H1 (cell line): Measurements from ENCODE around the gene ZNF280B. TPM values are rescaled to one million over a fixed set of nuclear protein-coding genes. Genes with fewer than 3 reads are reported as not detected.

Experiments
- CTCF ChIA-PET: fragments of 300-600 bp; sonication (Branson Sonifier 250); formaldehyde crosslinking; loops from one replicate; lab custom pipeline; 2021; ENCODE audit not compliant: partially characterized antibody; lab: Charles Lee
- POLR2A ChIA-PET: fragments of 300-600 bp; sonication (Branson Sonifier 250); formaldehyde crosslinking; loops from one replicate; lab custom pipeline; 2021; ENCODE audit warnings: inconsistent platforms; ENCODE audit not compliant: partially characterized antibody; lab: Charles Lee
- DNase-seq, 2 experiments: peaks; one replicate each; pipeline versions ENCODE4 v3.0.0 to v3.0.0-alpha.2; 2010 to 2022; ENCODE audit warnings: low spot score in 2 of 2, low read depth in 1 of 2, mixed read lengths in 1 of 2
- FAIRE-seq: peaks from 2 replicates; lab custom pipeline; 2011; peaks lifted over from hg19 to GRCh38; lab: Jason Lieb, UNC
- H2AFZ ChIP-seq: 2 replicates; pipeline ENCODE4 v1.8.1; 2012; ENCODE audit warnings: low read length, inconsistent platforms
- H2AK5ac ChIP-seq: 2 replicates; pipeline ENCODE4 v1.6.1; 2013; ENCODE audit warnings: low read depth, low read length
- H2BK120ac ChIP-seq: replicated peaks from 2 replicates; pipeline ENCODE3; 2013; ENCODE audit warnings: low read depth, low read length, inconsistent platforms
- H2BK12ac ChIP-seq: 2 replicates; pipeline ENCODE4 v1.6.1; 2013; ENCODE audit warnings: low read depth, low read length
- H2BK15ac ChIP-seq: 2 replicates; pipeline ENCODE4 v1.6.1; 2013; ENCODE audit warnings: low read length
- H2BK20ac ChIP-seq: 2 replicates; pipeline ENCODE4 v1.6.1; 2013; ENCODE audit warnings: low read length
- H2BK5ac ChIP-seq: 2 replicates; pipeline ENCODE4 v1.6.1; 2013; ENCODE audit warnings: low read depth, low read length
- H3K14ac ChIP-seq: 2 replicates; pipeline ENCODE4 v1.6.1; 2013; ENCODE audit warnings: inconsistent platforms; ENCODE audit not compliant: insufficient read length
- H3K18ac ChIP-seq: 2 replicates; pipeline ENCODE4 v1.6.1; 2013; ENCODE audit warnings: low read length; ENCODE audit errors: extremely low read depth
- H3K23ac ChIP-seq: 2 replicates; pipeline ENCODE4 v1.6.1; 2013; ENCODE audit warnings: inconsistent platforms; ENCODE audit not compliant: insufficient read length
- H3K23me2 ChIP-seq: 2 replicates; pipeline ENCODE4 v1.6.1; 2013; ENCODE audit warnings: low read depth, low read length
- H3K27ac ChIP-seq: 2 replicates; pipeline ENCODE4 v1.6.1; 2011; ENCODE audit warnings: low read depth, low read length, inconsistent platforms
- H3K27me3 ChIP-seq, 4 experiments: replicated peaks in 1 of 4; 1 replicate in 1 of 4; 2 replicates in 3 of 4; pipeline versions ENCODE4 v1.6.1 to v1.8.1; 2011 to 2013; ENCODE audit warnings: low read length in 3 of 4, mild to moderate bottlenecking in 3 of 4, inconsistent platforms in 2 of 4, mixed read lengths in 2 of 4, moderate library complexity in 1 of 4; ENCODE audit not compliant: control insufficient read depth in 3 of 4, insufficient read depth in 3 of 4; ENCODE audit errors: extremely low read depth in 1 of 4
- H3K36me3 ChIP-seq, 4 experiments: 2 replicates each; pipeline versions ENCODE4 v1.6.1 to v1.8.1; 2011 to 2013; ENCODE audit warnings: mild to moderate bottlenecking in 4 of 4, low read length in 3 of 4, moderate library complexity in 2 of 4, control low read depth in 1 of 4, inconsistent platforms in 1 of 4; ENCODE audit not compliant: insufficient read depth in 4 of 4, control insufficient read depth in 2 of 4
- H3K4ac ChIP-seq: replicated peaks from 2 replicates; pipeline ENCODE3; 2013; ENCODE audit warnings: low read length, low read depth, mixed read lengths, inconsistent platforms; ENCODE audit not compliant: insufficient read length
- H3K4me1 ChIP-seq, 4 experiments: replicated peaks in 1 of 4; 1 replicate in 1 of 4; 2 replicates in 3 of 4; pipeline versions ENCODE4 v1.6.1 to v1.8.1; 2011 to 2013; ENCODE audit warnings: low read length in 3 of 4, inconsistent platforms in 2 of 4, mixed read lengths in 1 of 4; ENCODE audit not compliant: insufficient read depth in 4 of 4, control insufficient read depth in 3 of 4
- H3K4me2 ChIP-seq, 2 experiments: 2 replicates each; pipeline versions ENCODE4 v1.6.1 to v1.8.1; 2011 to 2013; ENCODE audit warnings: low read depth in 2 of 2, low read length in 2 of 2, control low read depth in 1 of 2, inconsistent platforms in 1 of 2, mild to moderate bottlenecking in 1 of 2; ENCODE audit not compliant: insufficient read depth in 1 of 2
- H3K4me3 ChIP-seq, 4 experiments: fragments of 200-600, 300-600 bp in 1 of 4; sonication (generic), shearing (Covaris generic), sonication (Bioruptor Twin) in 1 of 4; 2 replicates each; pipeline versions ENCODE4 v1.5.1 to v1.8.1; 2011 to 2016; ENCODE audit warnings: low read length in 4 of 4, low read depth in 3 of 4, control low read depth in 2 of 4, inconsistent platforms in 2 of 4, mild to moderate bottlenecking in 2 of 4, mixed read lengths in 1 of 4, moderate library complexity in 1 of 4; ENCODE audit not compliant: insufficient read depth in 2 of 4; ENCODE audit errors: extremely low read depth in 1 of 4
- H3K56ac ChIP-seq: replicated peaks from 2 replicates; pipeline ENCODE3; 2013; ENCODE audit warnings: low read depth, mild to moderate bottlenecking, mixed read lengths, low read length, inconsistent platforms; ENCODE audit not compliant: insufficient read length
- H3K79me1 ChIP-seq: 2 replicates; pipeline ENCODE4 v1.6.1; 2013; ENCODE audit warnings: low read depth, low read length, control low read depth
- H3K79me2 ChIP-seq, 2 experiments: 2 replicates each; pipeline versions ENCODE4 v1.6.1 to v1.8.1; 2012 to 2013; ENCODE audit warnings: low read length in 2 of 2, mild to moderate bottlenecking in 2 of 2, inconsistent platforms in 1 of 2; ENCODE audit not compliant: insufficient read depth in 2 of 2, control insufficient read depth in 1 of 2
- H3K9ac ChIP-seq, 4 experiments: replicated peaks in 1 of 4; 1 replicate in 1 of 4; 2 replicates in 3 of 4; pipeline versions ENCODE4 v1.6.1 to v1.8.1; 2011 to 2013; ENCODE audit warnings: low read depth in 3 of 4, low read length in 3 of 4, control low read depth in 2 of 4, mild to moderate bottlenecking in 2 of 4, moderate library complexity in 2 of 4, inconsistent platforms in 1 of 4; ENCODE audit errors: extremely low read depth in 1 of 4
- H3K9me3 ChIP-seq, 2 experiments: 2 replicates each; pipeline versions ENCODE4 v1.6.1 to v1.8.1; 2012 to 2013; ENCODE audit warnings: mild to moderate bottlenecking in 2 of 2, moderate library complexity in 2 of 2, control low read depth in 1 of 2, inconsistent platforms in 1 of 2, low read depth in 1 of 2, low read length in 1 of 2, mixed read lengths in 1 of 2; ENCODE audit not compliant: insufficient read depth in 2 of 2
- H4K20me1 ChIP-seq, 2 experiments: replicated peaks in 1 of 2; 2 replicates each; pipeline versions ENCODE3 to v1.8.1; 2011 to 2013; ENCODE audit warnings: inconsistent platforms in 2 of 2, low read length in 2 of 2, mild to moderate bottlenecking in 1 of 2; ENCODE audit not compliant: insufficient read depth in 2 of 2, control insufficient read depth in 1 of 2
- H4K5ac ChIP-seq: 2 replicates; pipeline ENCODE4 v1.6.1; 2013; ENCODE audit warnings: low read length, low read depth, mixed read lengths, inconsistent platforms; ENCODE audit not compliant: insufficient read length
- H4K8ac ChIP-seq: 2 replicates; pipeline ENCODE4 v1.8.0; 2013; ENCODE audit warnings: mild to moderate bottlenecking, moderate library complexity, low read length, inconsistent platforms; ENCODE audit not compliant: insufficient read depth; ENCODE audit errors: extremely low read depth
- H4K91ac ChIP-seq: replicated peaks from 2 replicates; pipeline ENCODE3; 2013; ENCODE audit warnings: low read length, mixed read lengths, inconsistent platforms; ENCODE audit not compliant: insufficient read length
- ASH2L ChIP-seq: fragments of 200-600, 300-600 bp; sonication (generic); IDR thresholded peaks from one replicate; pipeline ENCODE4 v1.7.1; 2017; ENCODE audit warnings: low read length
- BCL11A ChIP-seq, 2 experiments: IDR thresholded peaks; one replicate each; pipeline ENCODE4 v1.6.1; 2011; ENCODE audit warnings: low read depth in 2 of 2, low read length in 2 of 2, mild to moderate bottlenecking in 2 of 2
- BRCA1 ChIP-seq: IDR thresholded peaks from 2 replicates; pipeline ENCODE4 v1.6.1; 2012; ENCODE audit warnings: low read depth, low read length, improper control_type of control experiment
- NANOG ChIP-seq: IDR thresholded peaks from 2 replicates; pipeline ENCODE4 v1.6.1; 2011; ENCODE audit warnings: low read length, low read depth, mild to moderate bottlenecking, inconsistent platforms; ENCODE audit not compliant: insufficient read depth, poor library complexity, severe bottlenecking
- POLR2A ChIP-seq, 2 experiments: IDR thresholded peaks; 1 replicate in 1 of 2; 2 replicates in 1 of 2; pipeline ENCODE4 v1.6.1; 2011; ENCODE audit warnings: low read depth in 2 of 2, low read length in 2 of 2, mild to moderate bottlenecking in 2 of 2; ENCODE audit errors: control extremely low read depth in 1 of 2
- RBBP5 ChIP-seq: IDR thresholded peaks from 2 replicates; pipeline ENCODE4 v1.7.1; 2012; ENCODE audit warnings: low read depth, mild to moderate bottlenecking, inconsistent platforms, low read length, moderate library complexity, borderline replicate concordance
- RFX5 ChIP-seq: IDR thresholded peaks from 2 replicates; pipeline ENCODE4 v1.6.1; 2011; ENCODE audit warnings: low read depth, low read length, improper control_type of control experiment, borderline replicate concordance
- SAP30 ChIP-seq: fragments of 300-600 bp; sonication (generic); IDR thresholded peaks from 2 replicates; pipeline ENCODE4 v1.7.1; 2012; ENCODE audit warnings: low read length, moderate library complexity, mild to moderate bottlenecking, inconsistent platforms; ENCODE audit not compliant: insufficient read depth, insufficient replicate concordance
- SIRT6 ChIP-seq: IDR thresholded peaks from one replicate; pipeline ENCODE4 v1.7.1; 2012; ENCODE audit warnings: low read length, inconsistent platforms
- SP4 ChIP-seq: IDR thresholded peaks from 2 replicates; pipeline ENCODE4 v1.6.1; 2012; ENCODE audit warnings: low read length, inconsistent platforms
- TAF1 ChIP-seq: IDR thresholded peaks from 2 replicates; pipeline ENCODE4 v1.6.1; 2011; ENCODE audit warnings: mild to moderate bottlenecking, low read depth, low read length
- TAF7 ChIP-seq: optimal IDR thresholded peaks from 2 replicates; pipeline ENCODE3; 2011; ENCODE audit warnings: low read depth, mild to moderate bottlenecking, inconsistent platforms, low read length, moderate library complexity, borderline replicate concordance
- WGBS, 2 experiments: shearing (Covaris generic) in 1 of 2; methylation state at CpG; one replicate each; pipeline versions ENCODE4 v1.1.6 to v1.1.7; 2013 to 2015; ENCODE audit warnings: low lambda C conversion rate in 2 of 2, mixed read lengths in 2 of 2, inconsistent platforms in 1 of 2, low coverage in 1 of 2, missing lambda C conversion rate in 1 of 2; ENCODE audit not compliant: insufficient replicate concordance in 2 of 2, insufficient coverage in 1 of 2, insufficient read length in 1 of 2; ENCODE audit errors: extremely low coverage in 1 of 2, missing lambda C conversion rate in 1 of 2; 5-methylcytosine and 5-hydroxymethylcytosine counted together
- polyA plus RNA-seq, 7 experiments: library from polyadenylated mRNA; depleted of rRNA in 3 of 7; stranded (reverse) in 5 of 7; unstranded in 2 of 7; fragments of >200 nt in 5 of 7; fragments of 200-250 nt in 2 of 7; gene quantifications; 1 replicate in 5 of 7; 2 replicates in 1 of 7; 4 replicates in 1 of 7; pipeline versions ENCODE4 v1.2.1 to v1.2.3, GENCODE V29; 2011 to 2013; ENCODE audit warnings: missing spikeins in 2 of 7, mixed read lengths in 2 of 7
- total RNA-seq: library from RNA; stranded (reverse); fragmentation: NEBNext Ultra II Directional; extraction: Animal tissue kit (Norgen Biotek cat#: 25700); gene quantifications from 2 replicates; pipeline ENCODE4 v1.2.1, GENCODE V29; 2021
- TF ChIP-seq, protein P1 (sequence below): IDR thresholded peaks from 2 replicates; pipeline ENCODE4 v1.6.1; 2012; ENCODE audit warnings: low read length, inconsistent platforms

The ZNF280B gene
- total and polyA plus RNA-seq, 2 of the 8 experiments (the other 6 are each of a cell fraction or from before 2014, with no cell fraction given) = 4.8 to 11.7 TPM

DNA sequence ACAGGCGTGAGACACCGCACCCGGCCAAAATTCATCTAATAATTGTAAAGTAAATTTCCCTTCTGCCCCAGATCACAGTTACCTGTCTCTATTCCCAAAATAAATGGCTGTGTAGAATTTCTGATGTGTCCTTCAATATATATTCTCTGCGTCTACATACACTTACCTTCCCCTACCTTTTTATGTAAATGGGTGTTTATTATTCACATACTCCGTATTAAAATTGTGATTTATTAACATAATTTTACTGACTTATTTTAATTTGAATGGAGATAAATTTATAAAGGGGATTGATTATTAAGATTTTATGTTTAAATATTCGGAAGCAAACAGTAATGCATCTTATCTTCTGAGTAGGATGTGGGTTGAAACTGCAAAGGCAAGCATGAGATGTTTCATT, 28.0 kb upstream of the ZNF280B start:
- no peak overlapping the region for H2AK5ac ChIP-seq
- H3K14ac ChIP-seq = no peak overlapping the region
- H3K4ac ChIP-seq = no peak overlapping the region
- H3K27ac ChIP-seq = no peak overlapping the region
- H3K9me3 ChIP-seq = peaks cover 3 to 28% of the 10 kb centered on the region in 2 experiments; a peak in 2 of 4 replicates
- H2BK5ac ChIP-seq = no peak overlapping the region
- H2BK15ac ChIP-seq = no peak overlapping the region
- H3K79me1 ChIP-seq = no peaks in the 10 kb centered on the region
- H3K23ac ChIP-seq = no peak overlapping the region
- 85 to 100% methylated on average over 1 to 6 of the region's 6 CpGs for WGBS, 2 experiments
- H2BK20ac ChIP-seq = no peak overlapping the region
- H3K56ac ChIP-seq = no peak overlapping the region
- no peaks in the 10 kb centered on the region for H4K20me1 ChIP-seq
- CTCF ChIA-PET = no interaction called here
- H4K8ac ChIP-seq = no peak overlapping the region
- no peak overlapping the region for H3K18ac ChIP-seq
- peaks cover 9 to 29% (median 13%) of the 10 kb centered on the region in 4 experiments for H3K27me3 ChIP-seq
- no peak overlapping the region for H2AFZ ChIP-seq
- no peak overlapping the region for H3K4me3 ChIP-seq
- no peak for DNase-seq
- no peak overlapping the region for H2BK12ac ChIP-seq
- H4K5ac ChIP-seq = no peak overlapping the region
- H2BK120ac ChIP-seq = no peak overlapping the region
- H3K23me2 ChIP-seq = no peaks in the 10 kb centered on the region
- H3K36me3 ChIP-seq = no peaks in the 10 kb centered on the region
- FAIRE-seq = no peak
- H3K9ac ChIP-seq = no peak overlapping the region
- H3K4me2 ChIP-seq = no peak overlapping the region
- H3K4me1 ChIP-seq = no peaks in the 10 kb centered on the region
- POLR2A ChIA-PET = no interaction called here
- H4K91ac ChIP-seq = no peak overlapping the region
- no peaks in the 10 kb centered on the region for H3K79me2 ChIP-seq
- TF ChIP-seq SP4 (no peak), BRCA1 (no peak), POLR2A (IDR thresholded peaks at IDR 0.05; ENCODE audit: control extremely low read depth in 1 of 2, low read depth in 2 of 2, low read length in 2 of 2) (no peak), BCL11A (IDR thresholded peaks at IDR 0.05; ENCODE audit: low read depth in 2 of 2, low read length in 2 of 2) (no peak), SAP30 (no peak), RFX5 (no peak), TAF1 (no peak), RBBP5 (no peak), TAF7 (no peak), ASH2L (no peak), SIRT6 (no peak), NANOG (no peak)
- TF ChIP-seq, protein P1, sequence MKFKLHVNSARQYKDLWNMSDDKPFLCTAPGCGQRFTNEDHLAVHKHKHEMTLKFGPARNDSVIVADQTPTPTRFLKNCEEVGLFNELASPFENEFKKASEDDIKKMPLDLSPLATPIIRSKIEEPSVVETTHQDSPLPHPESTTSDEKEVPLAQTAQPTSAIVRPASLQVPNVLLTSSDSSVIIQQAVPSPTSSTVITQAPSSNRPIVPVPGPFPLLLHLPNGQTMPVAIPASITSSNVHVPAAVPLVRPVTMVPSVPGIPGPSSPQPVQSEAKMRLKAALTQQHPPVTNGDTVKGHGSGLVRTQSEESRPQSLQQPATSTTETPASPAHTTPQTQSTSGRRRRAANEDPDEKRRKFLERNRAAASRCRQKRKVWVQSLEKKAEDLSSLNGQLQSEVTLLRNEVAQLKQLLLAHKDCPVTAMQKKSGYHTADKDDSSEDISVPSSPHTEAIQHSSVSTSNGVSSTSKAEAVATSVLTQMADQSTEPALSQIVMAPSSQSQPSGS = no peak
